NCI-H1105 treated with DMSO at 0.1 percent for 48 hours (cell line): ENCODE results near the gene FCGBP.
"Not testable (repeated sequence)": the region's sequence is repeated elsewhere in the genome, so short reads cannot be mapped to it uniquely, and the experiment has no call there.

Source experiments
- DNase-seq: peaks from one replicate; lab custom pipeline; 2025; lab: John Stamatoyannopoulos, UW

Gene FCGBP

GRCh38 chr19:39890755-39891551 is 43.5 kb downstream of the FCGBP start:
- no peak for DNase-seq

- DNase-seq: not testable (repeated sequence)
Observed at GRCh38 chr19:39889872-39890754, 44.3 kb downstream of the FCGBP start.

GRCh38 chr19:39887456-39887951 is 46.9 kb downstream of the FCGBP start:
- not testable (repeated sequence) for DNase-seq

- not testable (repeated sequence) for DNase-seq
Observed at GRCh38 chr19:39885821-39886554, 48.4 kb downstream of the FCGBP start.

DNA sequence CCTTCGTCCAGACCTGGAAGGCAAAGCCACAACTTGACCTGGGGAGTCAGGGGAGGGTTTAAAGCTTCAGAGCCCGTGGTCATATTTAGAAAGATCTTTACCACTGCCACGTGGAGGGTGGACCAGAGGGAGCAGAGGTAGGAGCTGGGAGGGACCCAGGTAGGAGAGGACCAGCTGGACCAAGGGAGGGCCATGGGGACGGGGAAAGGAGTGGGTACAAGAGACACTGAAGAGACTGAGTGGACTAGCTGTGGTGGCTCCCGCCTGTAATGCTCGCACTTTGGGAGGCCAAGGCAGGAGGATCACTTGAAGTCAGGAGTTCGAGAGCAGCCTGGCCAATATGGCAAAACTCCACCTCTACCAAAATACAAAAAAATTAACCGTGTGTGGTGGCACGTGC is 49.7 kb downstream of the FCGBP start:
- DNase-seq: not testable (repeated sequence)
